NCI-H1048 (cell line): ENCODE measurements around the gene CTRL.
"Not testable (repeated sequence)": the region's sequence is repeated elsewhere in the genome, so short reads cannot be mapped to it uniquely, and the experiment has no call there.

Experiments
- DNase-seq: peaks from one replicate; lab custom pipeline; 2025; lab: John Stamatoyannopoulos, UW

Gene CTRL

DNA sequence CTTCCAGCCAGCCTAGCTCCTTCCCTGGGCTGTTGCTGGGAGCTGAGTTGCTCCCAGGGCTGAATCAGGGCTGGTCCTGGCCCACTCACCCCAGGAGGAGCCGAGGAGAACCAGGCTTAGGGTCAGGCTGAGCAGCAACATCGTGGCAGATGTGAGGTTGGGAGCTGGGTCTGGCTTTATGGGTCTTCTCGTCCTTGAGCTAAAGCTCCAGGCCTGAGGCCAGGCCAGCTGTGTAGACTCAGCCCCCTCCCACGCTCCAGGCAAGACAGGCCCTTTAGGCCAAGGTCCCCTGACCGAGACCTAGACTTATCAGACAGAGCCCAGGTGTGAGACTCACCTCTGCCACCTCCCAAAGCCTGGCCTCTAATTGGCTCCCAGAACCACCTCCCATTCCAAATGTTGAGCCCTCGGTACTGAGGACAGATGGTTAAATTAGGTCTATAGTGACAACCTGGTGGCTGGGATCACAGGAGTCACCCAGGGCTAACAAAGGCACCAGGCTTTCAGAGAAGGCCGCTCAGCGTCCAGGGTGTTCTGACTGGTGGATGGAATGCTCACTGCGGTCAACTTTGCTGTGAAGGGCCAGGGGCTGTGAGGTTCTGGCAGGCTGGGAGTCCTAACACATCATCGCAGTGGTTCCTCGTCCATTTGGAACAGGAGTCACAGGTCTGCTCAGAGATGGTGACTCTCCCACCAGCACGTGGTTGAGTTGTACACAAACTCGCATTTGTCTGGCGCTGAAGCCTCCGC is at the start of gene CTRL:
Gene CTRL, minus strand, starts transcription at position 151 of the 750 bp plus-strand sequence. Its CDS starts 10 bp downstream, at position 141.
- no peak for DNase-seq

- DNase-seq: no peak
Observed at GRCh38 chr16:67979955-67980678, 48.5 kb upstream of the CTRL start, which contains the start of gene DPEP3. DPEP3 (minus strand) TSS chr16:67980499; CDS start chr16:67980380, 119 bp downstream.

DNA sequence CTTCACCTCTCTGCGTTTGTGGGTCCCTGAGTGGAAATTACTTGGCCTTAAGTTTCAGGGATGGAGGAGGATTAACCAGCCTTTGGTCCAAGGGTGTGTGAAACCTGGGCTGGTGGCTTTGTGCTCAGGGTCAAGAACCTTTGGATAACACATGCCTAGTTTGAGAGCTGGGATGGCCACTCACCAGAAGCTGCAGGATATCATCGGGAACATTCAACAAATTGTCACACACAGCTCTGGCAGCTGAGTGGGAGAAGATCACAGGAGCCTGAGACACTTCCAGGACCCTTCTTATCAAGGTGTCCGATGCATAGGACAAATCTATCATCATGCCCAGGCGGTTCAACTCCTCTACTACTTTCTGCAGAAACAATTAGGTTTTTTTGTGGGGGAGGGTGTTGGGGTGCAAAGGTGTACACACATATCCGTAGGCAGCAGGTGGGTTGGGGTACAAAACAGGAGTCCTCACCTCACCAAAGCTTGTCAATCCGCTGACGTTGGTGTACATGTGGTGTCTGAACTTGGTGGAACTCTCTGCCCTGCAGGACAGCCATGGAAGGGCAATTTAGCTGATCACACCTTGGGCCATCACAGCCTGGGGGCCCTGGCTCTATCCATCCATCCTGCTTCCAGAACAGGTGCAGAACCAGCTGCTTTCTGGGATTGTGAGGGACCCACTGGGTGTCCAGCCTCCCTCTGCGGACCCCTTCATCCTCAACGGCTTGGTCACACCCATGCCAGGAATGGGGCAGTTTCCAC is 46.0 kb upstream of the CTRL start:
- DNase-seq: no peak

GRCh38 chr16:67977005-67977404 is 45.3 kb upstream of the CTRL start:
- no peak for DNase-seq

GRCh38 chr16:67976205-67976604 is 44.5 kb upstream of the CTRL start:
- no peak for DNase-seq

DNA sequence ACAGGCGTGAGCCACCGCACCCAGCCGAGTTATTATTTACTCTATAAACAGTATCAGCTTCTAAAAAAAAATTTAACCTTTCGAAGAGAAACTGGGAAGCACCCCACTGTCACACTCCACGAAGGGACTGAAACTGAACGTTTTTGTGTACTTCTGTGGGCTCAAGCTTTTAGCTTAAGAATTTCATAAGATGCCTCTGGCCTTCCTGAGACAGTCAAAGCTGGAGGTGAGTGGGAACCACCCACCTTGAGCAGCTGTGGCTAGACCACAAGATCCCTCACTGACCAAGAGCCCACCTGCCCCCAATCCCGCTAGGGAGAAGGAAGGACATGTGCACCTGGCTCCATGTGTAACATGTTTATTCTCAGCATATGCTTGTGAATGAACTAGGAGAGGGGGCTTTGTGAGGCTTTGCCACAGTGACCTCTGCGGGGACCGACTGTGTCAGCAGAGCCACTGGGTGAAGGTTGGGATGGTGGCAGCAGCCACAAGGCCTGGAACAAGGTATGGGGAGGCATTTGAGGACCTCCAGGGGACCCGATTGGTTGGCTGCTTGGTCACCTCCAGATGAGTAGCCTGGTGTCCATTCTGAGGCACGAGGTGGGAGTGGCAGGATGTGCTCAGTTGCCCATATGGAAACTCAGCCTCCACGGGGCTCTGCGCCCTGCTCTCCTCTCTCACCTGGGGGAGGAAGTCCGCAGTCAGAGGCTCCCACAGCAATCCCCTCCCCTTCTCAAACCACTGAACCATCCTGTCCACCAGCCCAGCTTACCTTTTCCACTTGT is 43.9 kb upstream of the CTRL start:
- no peak for DNase-seq

GRCh38 chr16:67972285-67972684 is 40.6 kb upstream of the CTRL start:
- DNase-seq: not testable (repeated sequence)

DNA sequence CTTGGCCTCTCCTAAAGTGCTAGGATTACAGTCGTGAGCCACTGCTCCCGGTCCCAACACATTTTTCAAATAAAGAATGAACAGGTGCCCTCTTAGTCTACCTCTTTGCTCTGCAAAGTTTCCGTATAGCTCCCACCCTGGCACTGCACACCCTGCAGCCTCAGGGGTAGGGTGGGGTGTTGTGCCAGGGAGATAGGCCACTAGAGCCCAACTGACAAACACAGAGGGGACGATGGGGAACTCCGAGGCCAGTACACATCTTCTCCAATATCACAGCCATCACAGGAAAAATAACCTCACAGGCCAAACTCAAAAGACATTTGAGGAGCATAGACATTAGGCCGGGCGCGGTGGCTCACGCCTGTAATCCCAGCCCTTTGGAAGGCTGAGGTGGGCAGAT is 39.4 kb upstream of the CTRL start:
- DNase-seq: no peak

GRCh38 chr16:67969254-67970039 is 37.8 kb upstream of the CTRL start:
- DNase-seq: no peak

DNA sequence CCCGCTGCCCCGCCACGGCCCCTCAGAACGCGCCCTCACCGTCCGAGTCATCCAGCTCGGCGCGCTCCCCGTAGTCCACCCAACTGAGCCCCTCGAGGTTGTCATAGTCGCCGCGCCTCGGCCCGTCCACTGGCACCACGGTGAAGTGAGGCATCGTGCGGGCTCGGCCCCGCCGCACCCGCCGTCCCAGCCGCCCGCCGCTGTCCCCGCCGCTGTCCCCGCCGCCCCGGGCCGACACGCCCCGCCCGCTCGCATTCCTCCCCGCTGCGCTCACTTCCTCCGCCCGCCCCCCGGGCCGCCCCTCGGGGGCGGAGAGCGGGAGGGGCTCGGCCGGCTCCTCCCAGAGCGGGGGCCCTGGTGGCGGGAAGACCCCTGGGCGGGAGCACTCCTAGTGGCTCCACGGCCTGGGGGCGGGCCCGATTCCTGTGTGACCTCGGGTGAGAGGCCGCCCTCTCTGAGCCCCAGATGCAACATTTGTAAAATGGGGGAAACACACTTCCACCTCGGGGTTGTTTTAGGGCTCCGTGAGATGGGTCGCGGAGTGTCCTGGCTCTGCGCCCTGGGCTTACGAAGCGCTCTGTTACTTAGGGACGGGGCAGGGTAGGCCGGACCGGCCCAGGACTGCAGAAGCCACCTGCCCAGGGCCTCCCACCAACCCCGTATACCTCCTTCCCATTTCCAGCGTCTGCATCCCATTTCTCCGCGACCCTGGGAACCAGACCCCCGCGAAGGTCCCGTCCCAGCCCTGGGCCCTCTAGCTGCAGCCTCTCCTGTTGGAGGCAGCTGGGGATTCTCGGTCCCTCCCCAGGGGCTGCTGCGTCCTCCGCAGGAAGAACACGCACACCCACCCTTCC is 37.0 kb upstream of the CTRL start, which contains the start of gene SLC12A4:
Gene SLC12A4, minus strand, starts transcription at position 238 of the 854 bp plus-strand sequence. Its CDS starts 84 bp downstream, at position 154.
- DNase-seq: no peak

DNA sequence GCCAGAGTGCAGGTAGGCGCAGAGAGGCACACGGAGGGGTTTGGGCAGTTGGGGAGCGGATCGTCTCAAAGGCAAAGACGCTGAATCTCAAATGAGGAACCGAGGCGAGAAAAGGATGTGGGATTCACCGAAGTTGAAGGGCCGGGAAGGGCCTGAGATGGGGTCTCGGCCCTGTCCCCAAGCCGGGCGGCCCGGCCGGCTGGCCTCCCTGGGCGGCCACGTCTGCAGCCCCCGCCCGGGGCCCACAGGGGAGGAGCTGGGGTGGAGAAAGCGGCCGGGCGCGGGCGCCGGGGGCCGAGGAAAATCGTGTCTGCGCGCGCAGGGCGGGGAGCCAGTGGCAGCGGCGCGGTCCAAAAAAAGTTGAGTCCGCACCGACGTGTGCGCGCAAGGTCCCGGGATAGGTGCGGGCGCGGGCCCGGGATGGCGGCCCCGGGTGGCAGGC is 36.3 kb upstream of the CTRL start:
- no peak for DNase-seq

GRCh38 chr16:67967183-67967957 is 35.7 kb upstream of the CTRL start:
- DNase-seq: no peak

- no peak for DNase-seq
Observed at GRCh38 chr16:67966549-67967182, 35.0 kb upstream of the CTRL start.

DNA sequence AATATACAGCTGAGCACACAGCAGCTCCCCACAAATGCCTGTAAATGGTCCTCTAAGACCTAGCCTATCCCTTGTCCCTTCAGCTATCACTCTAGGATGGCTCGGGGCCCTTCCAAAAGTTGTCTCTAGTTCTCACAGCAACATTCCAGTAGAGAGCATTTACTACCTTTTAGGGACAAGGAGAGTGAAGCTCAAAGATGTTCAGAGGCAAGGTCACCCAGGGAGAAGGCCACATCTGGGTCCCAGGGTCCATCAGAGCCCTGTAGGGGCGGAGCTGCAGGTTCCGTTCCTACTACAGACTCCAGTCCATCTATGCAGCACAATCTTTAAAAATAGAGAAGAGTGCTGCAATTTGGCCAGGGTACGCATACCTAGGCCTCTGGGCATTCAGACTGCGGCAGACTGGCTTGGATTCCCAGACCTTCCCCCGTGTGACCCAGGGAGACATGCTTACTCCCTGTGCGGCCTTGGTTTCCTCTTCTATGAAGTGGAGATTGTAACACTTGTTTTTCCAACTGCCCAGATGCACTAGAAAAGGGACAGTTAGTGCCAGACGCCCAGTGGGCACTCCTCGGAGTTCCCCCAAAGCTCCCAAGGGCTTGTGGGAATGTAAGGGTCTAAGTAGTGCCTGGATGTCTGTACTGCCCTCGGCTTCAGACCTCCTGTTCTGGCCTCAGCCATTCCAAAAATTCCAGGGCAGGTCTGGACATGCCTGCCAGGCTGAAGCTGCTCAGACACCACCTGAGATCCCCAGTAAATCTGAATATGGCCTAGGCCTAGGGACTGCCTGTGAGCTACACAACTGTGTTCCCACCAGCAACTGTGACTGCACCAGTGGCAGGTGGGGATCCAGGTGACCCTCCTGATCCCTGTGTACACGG is 34.2 kb upstream of the CTRL start:
- no peak for DNase-seq

DNA sequence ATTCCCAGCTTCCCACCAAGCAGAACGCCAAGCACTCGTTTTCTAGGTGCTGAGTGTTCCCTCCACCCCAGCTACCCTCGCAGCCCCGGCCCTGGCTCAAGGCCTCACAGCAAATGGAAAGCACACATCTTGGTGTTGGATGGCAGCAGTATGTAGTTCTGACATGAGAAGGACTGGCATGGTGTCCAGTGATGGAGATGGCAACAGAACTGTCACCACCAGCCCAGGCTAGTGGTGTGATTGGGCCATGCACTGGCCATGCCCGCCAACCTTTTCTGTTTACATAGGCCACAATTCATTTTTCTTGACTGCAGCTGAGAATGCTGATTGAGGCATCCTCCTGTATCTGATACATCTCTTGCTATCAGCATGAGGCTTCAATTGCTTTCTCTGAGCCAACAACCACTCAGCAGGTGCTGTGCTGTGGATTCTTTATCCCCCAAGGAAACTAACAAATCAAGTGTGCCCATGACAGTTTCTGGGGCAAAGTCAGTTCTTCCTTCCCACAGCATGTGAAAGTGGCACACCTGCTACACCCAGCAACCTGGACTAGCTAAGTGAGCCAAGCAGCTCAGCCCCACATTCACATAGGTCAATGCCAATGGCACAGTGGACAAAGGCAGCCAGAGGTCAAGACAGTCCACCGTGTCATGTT is 32.9 kb upstream of the CTRL start:
- DNase-seq: no peak

GRCh38 chr16:67963662-67964321 is 32.1 kb upstream of the CTRL start:
- no peak for DNase-seq

GRCh38 chr16:67963292-67963661 is 31.6 kb upstream of the CTRL start:
- DNase-seq: no peak
